ENCODE measurements around the gene CX3CR1. TPM values are rescaled to one million over a fixed set of nuclear protein-coding genes. Genes with fewer than 3 reads are reported as not detected.
"Not testable (repeated sequence)": the region's sequence is repeated elsewhere in the genome, so short reads cannot be mapped to it uniquely, and the experiment has no call there.

CX3CR1 gene
- total RNA-seq, 1 donor from 2014 or later = 0.26 TPM

- TF ChIP-seq CTCF (conservative IDR thresholded peaks at IDR 0.05) = no peak
- no peak for DNase-seq (ENCODE audit: low read depth, low spot score)
- peaks cover 3% of the 10 kb centered on the region for H3K4me1 Mint-ChIP-seq
Measured at GRCh38 chr3:39241561-39241960, 38.3 kb downstream of the CX3CR1 start.

GRCh38 chr3:39237027-39237426, 42.8 kb downstream of the CX3CR1 start:
- Mint-ChIP-seq H3K9me3 (no peaks in the 10 kb centered on the region), H3K4me1 (no peaks in the 10 kb centered on the region), H3K36me3 (ENCODE audit: low read depth) (no peaks in the 10 kb centered on the region), H3K4me3 (no peak overlapping the region), H3K27ac (ENCODE audit: unreplicated experiment) (no peak overlapping the region), H3K27me3 (ENCODE audit: low read depth) (peaks cover 64% of the 10 kb centered on the region)
- no peak for TF ChIP-seq CTCF (conservative IDR thresholded peaks at IDR 0.05)
- DNase-seq (ENCODE audit: low read depth, low spot score) = no peak

More at GRCh38 chr3:39241561-39241960, 38.3 kb downstream of the CX3CR1 start:
- Mint-ChIP-seq H3K4me3 (no peak overlapping the region), H3K27me3 (ENCODE audit: low read depth) (peaks cover 39% of the 10 kb centered on the region), H3K36me3 (ENCODE audit: low read depth) (no peaks in the 10 kb centered on the region), H3K9me3 (no peaks in the 10 kb centered on the region), H3K27ac (ENCODE audit: unreplicated experiment) (no peak overlapping the region)

GRCh38 chr3:39234651-39235050, 45.2 kb downstream of the CX3CR1 start:
- Mint-ChIP-seq H3K4me1 (no peaks in the 10 kb centered on the region), H3K27me3 (ENCODE audit: low read depth) (peaks cover 68% of the 10 kb centered on the region), H3K4me3 (no peak overlapping the region), H3K36me3 (ENCODE audit: low read depth) (no peaks in the 10 kb centered on the region), H3K27ac (ENCODE audit: unreplicated experiment) (no peak overlapping the region), H3K9me3 (peaks cover 7% of the 10 kb centered on the region)
- DNase-seq (ENCODE audit: low read depth, low spot score) = no peak
- TF ChIP-seq CTCF (conservative IDR thresholded peaks at IDR 0.05) = no peak

- peaks cover 51% of the 10 kb centered on the region for H3K27me3 Mint-ChIP-seq (ENCODE audit: low read depth)
- DNase-seq (ENCODE audit: low read depth, low spot score) = no peak
- H3K27ac Mint-ChIP-seq (ENCODE audit: unreplicated experiment) = no peak overlapping the region
- no peak overlapping the region for H3K4me3 Mint-ChIP-seq
- no peaks in the 10 kb centered on the region for H3K36me3 Mint-ChIP-seq (ENCODE audit: low read depth)
- peaks cover 7% of the 10 kb centered on the region for H3K9me3 Mint-ChIP-seq
- TF ChIP-seq CTCF (conservative IDR thresholded peaks at IDR 0.05) = no peak
- H3K4me1 Mint-ChIP-seq = no peaks in the 10 kb centered on the region
Measured at GRCh38 chr3:39232859-39233258, 47.0 kb downstream of the CX3CR1 start.

GRCh38 chr3:39230453-39230852, 49.4 kb downstream of the CX3CR1 start:
- H3K36me3 Mint-ChIP-seq (ENCODE audit: low read depth) = no peaks in the 10 kb centered on the region
- H3K27ac Mint-ChIP-seq (ENCODE audit: unreplicated experiment) = no peak overlapping the region
- DNase-seq (ENCODE audit: low read depth, low spot score) = no peak
- TF ChIP-seq CTCF (conservative IDR thresholded peaks at IDR 0.05) = no peak
- H3K9me3 Mint-ChIP-seq = peaks cover 7% of the 10 kb centered on the region
- no peaks in the 10 kb centered on the region for H3K4me1 Mint-ChIP-seq
- no peak overlapping the region for H3K4me3 Mint-ChIP-seq
- peaks cover 46% of the 10 kb centered on the region for H3K27me3 Mint-ChIP-seq (ENCODE audit: low read depth)

- Mint-ChIP-seq H3K4me1 (no peaks in the 10 kb centered on the region), H3K9me3 (peaks cover 7% of the 10 kb centered on the region), H3K27ac (ENCODE audit: unreplicated experiment) (no peak overlapping the region), H3K27me3 (ENCODE audit: low read depth) (peaks cover 47% of the 10 kb centered on the region), H3K36me3 (ENCODE audit: low read depth) (no peaks in the 10 kb centered on the region), H3K4me3 (no peak overlapping the region)
- no peak for DNase-seq (ENCODE audit: low read depth, low spot score)
- no peak for TF ChIP-seq CTCF (conservative IDR thresholded peaks at IDR 0.05)
Measured at GRCh38 chr3:39228496-39228895, 51.3 kb downstream of the CX3CR1 start.

- not testable (repeated sequence) for H3K27ac Mint-ChIP-seq (ENCODE audit: unreplicated experiment); H3K9me3 Mint-ChIP-seq; DNase-seq (ENCODE audit: low read depth, low spot score); H3K36me3 Mint-ChIP-seq (ENCODE audit: low read depth); H3K4me3 Mint-ChIP-seq; H3K4me1 Mint-ChIP-seq
- peaks cover 45% of the 10 kb centered on the region for H3K27me3 Mint-ChIP-seq (ENCODE audit: low read depth)
Measured at GRCh38 chr3:39227596-39227995, 52.2 kb downstream of the CX3CR1 start.
